ENCODE results near the gene NME9. TPM values are rescaled to one million over a fixed set of nuclear protein-coding genes. Genes with fewer than 3 reads are reported as not detected.
A peak's percentile ranks its signal among the peaks of the same experiment; 100 is the strongest.

Gene NME9
- total RNA-seq, 1 donor: 0.94 TPM

DNA sequence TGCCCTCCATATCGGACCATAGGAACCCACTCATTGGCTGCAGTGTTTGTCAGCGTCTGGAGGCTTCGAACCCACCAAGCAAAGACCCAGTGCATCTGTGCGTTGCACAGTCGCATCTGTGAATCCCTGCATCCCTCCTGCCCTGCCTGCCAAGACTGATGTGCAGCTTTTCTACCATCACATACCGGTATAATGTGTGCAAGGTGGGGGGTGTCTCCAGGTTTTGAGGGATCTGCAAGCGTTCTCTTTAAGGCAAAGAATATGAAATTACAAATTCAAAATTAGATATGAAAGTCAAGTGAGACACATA is 288 bp upstream of the NME9 start:
- H3K27me3 ChIP-seq (ENCODE audit: insufficient read depth, low read length): peaks cover 6% of the 10 kb centered on the region
- no peaks in the 10 kb centered on the region for H3K9me3 ChIP-seq (ENCODE audit: low read depth, low read length)
- H3K4me1 ChIP-seq (ENCODE audit: insufficient read depth, low read length): peaks cover 17% of the 10 kb centered on the region
- H3K4me3 ChIP-seq (ENCODE audit: low read length): peak overlapping the region; percentile 53

DNA sequence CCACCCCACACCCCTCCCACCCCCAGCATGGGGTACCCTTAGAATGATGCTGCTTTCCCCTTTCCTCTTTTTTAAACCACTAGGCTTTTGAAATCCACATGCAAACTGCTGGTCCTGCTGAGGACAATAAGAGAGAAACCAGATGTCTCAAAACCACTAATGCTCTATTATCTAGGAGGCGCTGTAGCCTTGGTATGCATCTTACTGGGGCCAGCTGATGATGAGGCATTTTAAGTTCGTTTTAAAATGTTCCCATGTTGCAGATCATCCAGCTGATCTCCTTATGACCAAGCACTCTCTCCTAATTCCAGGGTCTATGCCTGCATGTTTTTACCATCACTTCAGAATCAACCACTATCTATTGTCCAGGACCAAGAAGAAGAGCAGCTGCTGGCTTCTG is 1.3 kb downstream of the NME9 start:
- Histone ChIP-seq H3K27me3 (ENCODE audit: insufficient read depth, low read length) (peaks cover 6% of the 10 kb centered on the region), H3K4me3 (ENCODE audit: low read length) (no peak overlapping the region), H3K9me3 (ENCODE audit: low read depth, low read length) (no peaks in the 10 kb centered on the region), H3K4me1 (ENCODE audit: insufficient read depth, low read length) (peaks cover 17% of the 10 kb centered on the region)

DNA sequence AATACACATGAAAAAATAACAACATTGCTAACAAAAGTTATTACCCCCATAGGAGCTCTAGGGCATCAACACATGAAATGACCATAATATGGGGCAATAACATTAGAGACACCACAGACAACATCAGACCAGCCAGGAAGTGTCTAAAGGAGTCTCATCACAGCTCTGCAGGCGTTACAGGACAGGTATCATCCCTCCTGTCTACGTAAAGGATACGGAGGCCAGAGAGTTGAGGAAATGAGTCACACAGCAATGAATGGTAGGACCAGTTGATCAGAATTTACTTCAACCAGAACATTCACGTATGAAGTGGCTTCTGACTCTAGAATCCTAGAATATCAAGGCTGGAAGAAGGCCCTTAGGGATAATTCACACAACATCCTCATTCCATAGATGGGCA is 1.8 kb downstream of the NME9 start:
- Histone ChIP-seq H3K27me3 (ENCODE audit: insufficient read depth, low read length) (peaks cover 6% of the 10 kb centered on the region), H3K4me3 (ENCODE audit: low read length) (no peak overlapping the region), H3K9me3 (ENCODE audit: low read depth, low read length) (no peaks in the 10 kb centered on the region), H3K4me1 (ENCODE audit: insufficient read depth, low read length) (peaks cover 17% of the 10 kb centered on the region)

DNA sequence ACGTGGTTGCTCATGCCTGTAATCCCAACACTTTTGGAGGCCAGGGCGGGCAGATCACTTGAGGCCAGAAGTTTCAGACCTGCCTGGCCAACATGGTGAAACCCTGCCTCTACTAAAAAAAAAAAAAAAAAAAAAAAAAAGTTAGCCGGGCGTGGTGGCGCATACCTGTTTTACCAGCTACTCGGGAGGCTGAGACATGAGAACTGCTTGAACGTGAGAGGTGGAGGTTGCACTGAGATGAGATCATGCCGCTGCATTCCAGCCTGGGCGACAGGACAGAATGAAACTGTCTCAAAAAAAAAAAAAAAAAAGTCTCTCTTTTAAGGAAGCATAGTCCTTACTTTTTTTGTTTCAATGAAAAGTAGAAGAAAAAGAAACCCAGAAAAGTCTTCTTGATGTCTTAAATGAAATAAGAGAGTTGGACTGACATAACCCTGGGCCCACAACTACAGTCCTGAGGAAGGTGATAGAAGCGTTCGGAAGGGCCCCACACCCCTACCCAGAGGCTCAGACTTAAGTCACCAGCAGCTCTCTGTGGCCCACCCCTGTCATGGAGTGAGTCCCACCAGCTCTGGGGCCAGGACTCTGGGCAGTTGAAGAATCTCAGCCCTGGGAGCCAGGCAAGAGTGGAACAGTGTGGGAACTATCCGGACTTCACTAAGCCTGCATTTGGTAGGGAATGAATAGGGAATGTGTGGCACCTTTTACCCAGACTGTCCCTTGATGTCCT is 2.6 kb downstream of the NME9 start:
- peaks cover 21% of the 10 kb centered on the region for H3K4me1 ChIP-seq (ENCODE audit: insufficient read depth, low read length)
- H3K9me3 ChIP-seq (ENCODE audit: low read depth, low read length): no peaks in the 10 kb centered on the region
- H3K27me3 ChIP-seq (ENCODE audit: insufficient read depth, low read length): peaks cover 6% of the 10 kb centered on the region
- H3K4me3 ChIP-seq (ENCODE audit: low read length): no peak overlapping the region

DNA sequence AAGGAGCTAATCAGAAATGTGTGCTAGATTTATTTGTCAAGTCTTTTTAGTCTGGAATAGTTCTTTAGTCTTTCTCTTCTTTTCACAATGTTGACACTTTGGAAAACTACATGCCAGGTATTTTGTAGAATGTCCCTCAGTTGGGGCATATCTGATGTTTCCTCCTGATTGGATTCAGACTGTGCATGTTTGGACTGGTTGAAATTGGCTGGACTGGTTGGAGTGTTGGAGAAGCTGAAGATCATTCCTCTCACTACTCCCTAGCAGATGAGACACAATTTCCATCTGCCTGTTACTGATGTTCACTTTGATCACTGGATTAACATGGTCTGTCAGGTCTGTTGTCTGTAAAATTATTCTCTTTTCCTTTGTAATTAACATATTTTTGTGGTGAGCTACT is 3.7 kb downstream of the NME9 start:
- no peaks in the 10 kb centered on the region for H3K9me3 ChIP-seq (ENCODE audit: low read depth, low read length)
- H3K4me1 ChIP-seq (ENCODE audit: insufficient read depth, low read length): peaks cover 21% of the 10 kb centered on the region
- peaks cover 6% of the 10 kb centered on the region for H3K27me3 ChIP-seq (ENCODE audit: insufficient read depth, low read length)
- H3K4me3 ChIP-seq (ENCODE audit: low read length): no peak overlapping the region

- Histone ChIP-seq H3K4me1 (ENCODE audit: insufficient read depth, low read length) (peaks cover 10% of the 10 kb centered on the region), H3K9me3 (ENCODE audit: low read depth, low read length) (no peaks in the 10 kb centered on the region), H3K27me3 (ENCODE audit: insufficient read depth, low read length) (peaks cover 3% of the 10 kb centered on the region), H3K4me3 (ENCODE audit: low read length) (no peak overlapping the region)
Measured at GRCh38 chr3:138323971-138324370, 5.7 kb downstream of the NME9 start.

GRCh38 chr3:138317687-138318086 is 12.0 kb downstream of the NME9 start:
- Histone ChIP-seq H3K9me3 (ENCODE audit: low read depth, low read length) (no peaks in the 10 kb centered on the region), H3K4me1 (ENCODE audit: insufficient read depth, low read length) (peaks cover 3% of the 10 kb centered on the region), H3K27me3 (ENCODE audit: insufficient read depth, low read length) (no peaks in the 10 kb centered on the region), H3K4me3 (ENCODE audit: low read length) (no peak overlapping the region)

DNA sequence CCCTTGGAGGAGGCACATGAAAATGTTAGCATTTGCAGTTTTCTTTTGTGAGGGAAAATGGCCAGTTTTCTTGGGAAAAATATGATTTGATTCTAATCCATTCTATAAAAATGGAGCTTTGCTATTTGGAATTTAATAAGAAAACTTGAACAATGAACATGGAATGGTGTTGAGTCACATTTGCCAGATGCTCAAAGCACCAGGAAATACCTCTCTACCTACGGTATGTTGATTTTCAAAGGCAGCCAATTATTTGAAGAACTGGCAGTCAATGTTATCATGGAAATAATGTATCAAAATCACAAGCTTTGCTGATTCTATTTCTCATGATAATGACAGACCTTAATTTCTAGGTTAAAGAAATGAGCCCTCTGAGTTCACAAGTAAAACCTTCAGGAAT is 14.9 kb downstream of the NME9 start:
- no peaks in the 10 kb centered on the region for H3K4me1 ChIP-seq (ENCODE audit: insufficient read depth, low read length)
- H3K27me3 ChIP-seq (ENCODE audit: insufficient read depth, low read length): peaks cover 17% of the 10 kb centered on the region
- no peak overlapping the region for H3K4me3 ChIP-seq (ENCODE audit: low read length)
- peaks cover 11% of the 10 kb centered on the region for H3K9me3 ChIP-seq (ENCODE audit: low read depth, low read length)

GRCh38 chr3:138310494-138310893 is 19.2 kb downstream of the NME9 start:
- Histone ChIP-seq H3K27me3 (ENCODE audit: insufficient read depth, low read length) (peaks cover 17% of the 10 kb centered on the region), H3K9me3 (ENCODE audit: low read depth, low read length) (peaks cover 23% of the 10 kb centered on the region), H3K4me1 (ENCODE audit: insufficient read depth, low read length) (no peaks in the 10 kb centered on the region), H3K4me3 (ENCODE audit: low read length) (no peak overlapping the region)

DNA sequence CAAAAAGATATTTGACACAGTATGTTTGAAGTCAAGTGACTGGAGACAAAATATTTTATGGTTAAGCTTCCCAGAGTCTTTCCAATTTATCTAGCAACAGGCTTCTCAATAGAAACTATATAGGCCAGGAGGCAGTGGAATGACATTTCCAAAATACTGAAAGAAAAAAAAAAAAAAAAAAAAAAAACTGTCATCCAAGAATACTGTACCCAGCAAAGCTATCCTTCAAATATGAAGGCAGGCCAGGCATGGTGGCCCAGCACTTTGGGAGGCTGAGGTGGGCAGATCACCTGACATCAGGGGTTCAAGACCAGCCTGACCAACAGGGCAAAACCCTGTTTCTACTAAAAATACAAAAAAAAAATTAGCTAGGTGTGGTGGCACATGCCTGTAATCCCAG is 20.9 kb downstream of the NME9 start:
- Histone ChIP-seq H3K9me3 (ENCODE audit: low read depth, low read length) (peaks cover 23% of the 10 kb centered on the region), H3K27me3 (ENCODE audit: insufficient read depth, low read length) (peaks cover 17% of the 10 kb centered on the region), H3K4me3 (ENCODE audit: low read length) (no peak overlapping the region), H3K4me1 (ENCODE audit: insufficient read depth, low read length) (no peaks in the 10 kb centered on the region)

DNA sequence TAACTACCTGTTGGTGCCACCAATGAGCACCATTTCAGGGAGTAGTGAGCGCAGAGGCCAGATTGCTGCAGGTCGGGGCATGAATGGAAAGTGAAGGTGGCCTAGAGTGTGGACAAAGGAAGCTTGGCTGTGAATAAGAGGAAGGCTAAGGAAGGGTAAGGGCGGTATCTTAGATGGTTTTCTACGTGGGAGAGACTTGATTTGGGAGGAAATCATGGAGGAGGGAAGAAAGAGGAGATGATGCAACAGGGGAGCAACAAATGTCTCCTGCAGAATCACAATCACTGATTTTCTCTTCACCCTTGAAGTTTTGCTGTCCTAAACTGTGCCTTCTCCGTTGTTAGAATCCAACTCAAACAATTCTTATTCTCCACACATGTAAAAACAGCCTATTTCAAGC is 21.8 kb downstream of the NME9 start:
- H3K9me3 ChIP-seq (ENCODE audit: low read depth, low read length): peaks cover 23% of the 10 kb centered on the region
- H3K27me3 ChIP-seq (ENCODE audit: insufficient read depth, low read length): peaks cover 17% of the 10 kb centered on the region

GRCh38 chr3:138303474-138303873 is 26.2 kb downstream of the NME9 start:
- no peak overlapping the region for H3K4me3 ChIP-seq (ENCODE audit: low read length)
- no peaks in the 10 kb centered on the region for H3K27me3 ChIP-seq (ENCODE audit: insufficient read depth, low read length)
- peaks cover 10% of the 10 kb centered on the region for H3K9me3 ChIP-seq (ENCODE audit: low read depth, low read length)
- H3K4me1 ChIP-seq (ENCODE audit: insufficient read depth, low read length): no peaks in the 10 kb centered on the region

More for the DNA sequence above, 21.8 kb downstream of the NME9 start:
- Histone ChIP-seq H3K4me3 (ENCODE audit: low read length) (no peak overlapping the region), H3K4me1 (ENCODE audit: insufficient read depth, low read length) (no peaks in the 10 kb centered on the region)

DNA sequence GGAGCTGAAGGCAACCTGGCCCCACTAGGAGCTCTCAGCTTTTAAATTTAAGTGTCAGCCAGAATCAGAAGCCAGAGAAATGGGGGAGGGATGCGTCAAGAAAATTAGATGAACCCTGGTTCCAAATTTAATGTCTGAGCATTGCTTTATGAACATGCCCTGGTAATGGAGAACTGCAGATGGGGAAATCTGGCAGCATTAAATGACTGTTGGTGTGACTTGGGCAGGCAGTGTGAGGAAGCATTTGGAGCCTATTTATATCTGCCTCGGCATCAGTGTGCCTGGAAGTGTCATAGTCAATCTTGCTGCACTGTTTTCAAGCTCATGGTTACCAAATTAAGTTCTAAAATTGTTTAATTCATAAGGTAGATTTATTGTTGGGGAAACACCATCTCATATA is 29.0 kb downstream of the NME9 start:
- Histone ChIP-seq H3K4me3 (ENCODE audit: low read length) (no peak overlapping the region), H3K4me1 (ENCODE audit: insufficient read depth, low read length) (no peaks in the 10 kb centered on the region), H3K9me3 (ENCODE audit: low read depth, low read length) (no peaks in the 10 kb centered on the region), H3K27me3 (ENCODE audit: insufficient read depth, low read length) (no peaks in the 10 kb centered on the region)

DNA sequence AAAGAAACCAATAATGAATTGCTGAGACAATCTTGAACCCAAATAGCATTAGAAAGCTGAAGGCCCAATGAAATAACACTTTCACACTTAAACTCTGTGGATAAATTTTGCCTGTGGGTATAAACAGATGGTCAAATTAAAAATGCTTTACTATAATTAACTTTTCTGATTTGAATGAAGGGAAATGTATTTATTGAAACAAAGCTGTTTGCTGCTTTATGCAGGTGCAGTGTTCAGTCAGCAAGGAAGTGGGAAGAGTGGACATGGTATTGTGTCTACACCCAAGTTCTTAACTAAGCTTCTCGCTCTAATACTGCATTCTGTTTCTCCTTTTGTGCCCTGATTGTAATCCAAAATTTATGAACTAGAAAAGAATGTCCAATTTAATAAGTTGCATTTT is 31.8 kb downstream of the NME9 start:
- Histone ChIP-seq H3K4me1 (ENCODE audit: insufficient read depth, low read length) (no peaks in the 10 kb centered on the region), H3K9me3 (ENCODE audit: low read depth, low read length) (no peaks in the 10 kb centered on the region), H3K4me3 (ENCODE audit: low read length) (no peak overlapping the region), H3K27me3 (ENCODE audit: insufficient read depth, low read length) (no peaks in the 10 kb centered on the region)

DNA sequence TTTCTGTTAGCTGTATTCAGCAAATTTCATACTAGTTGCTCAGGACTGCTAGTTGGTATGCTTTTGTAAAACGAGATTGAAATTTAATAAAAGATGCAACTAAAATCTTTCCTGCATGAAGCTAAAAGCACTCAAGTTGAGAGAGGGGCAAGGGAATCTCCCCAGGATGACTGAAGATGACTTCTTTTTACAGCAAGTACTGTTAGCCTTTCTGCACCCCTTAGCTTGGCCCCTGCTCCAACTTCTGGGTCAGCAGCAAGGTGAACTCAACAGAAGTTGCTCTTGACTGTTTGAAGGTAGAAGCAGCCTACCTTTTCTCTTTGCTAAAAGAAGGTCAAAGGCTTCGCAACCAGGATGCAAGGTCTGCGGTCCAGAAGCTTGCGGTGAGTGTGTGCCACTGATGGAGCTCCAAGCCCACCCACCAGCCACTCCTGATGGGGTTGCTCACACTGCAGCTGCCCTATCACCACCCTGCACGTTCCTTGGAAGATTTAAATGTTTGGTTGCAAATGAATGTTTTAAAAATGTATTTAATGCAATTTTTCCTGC is 32.5 kb downstream of the NME9 start:
- Histone ChIP-seq H3K9me3 (ENCODE audit: low read depth, low read length) (no peaks in the 10 kb centered on the region), H3K4me1 (ENCODE audit: insufficient read depth, low read length) (no peaks in the 10 kb centered on the region), H3K4me3 (ENCODE audit: low read length) (no peak overlapping the region), H3K27me3 (ENCODE audit: insufficient read depth, low read length) (no peaks in the 10 kb centered on the region)

DNA sequence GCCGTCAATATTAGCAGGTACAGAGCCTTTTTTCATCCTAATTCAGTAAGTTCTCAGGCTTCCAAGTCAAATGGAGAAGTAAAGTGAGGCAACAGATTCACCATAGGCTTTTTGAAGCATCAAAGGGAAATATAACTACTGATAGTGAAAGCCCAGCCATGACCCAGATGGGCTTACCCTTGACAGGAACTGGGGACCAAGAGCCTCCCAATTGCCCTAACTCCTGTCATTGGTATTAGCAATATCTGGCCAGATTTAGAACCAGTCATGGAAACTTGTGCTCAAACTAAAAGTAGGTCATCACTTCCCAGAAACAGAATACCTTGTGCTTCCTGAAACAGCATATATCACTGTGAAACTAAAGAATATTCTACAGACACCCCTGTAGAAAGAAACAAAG is 33.0 kb downstream of the NME9 start:
- no peaks in the 10 kb centered on the region for H3K4me1 ChIP-seq (ENCODE audit: insufficient read depth, low read length)
- no peaks in the 10 kb centered on the region for H3K9me3 ChIP-seq (ENCODE audit: low read depth, low read length)
- no peak overlapping the region for H3K4me3 ChIP-seq (ENCODE audit: low read length)
- no peaks in the 10 kb centered on the region for H3K27me3 ChIP-seq (ENCODE audit: insufficient read depth, low read length)

All from mononuclear cell (primary cell).